IPS-18c (cell line): ENCODE results near the gene SLC39A13.

ENCODE experiments used
- H3K4me3 ChIP-seq: 2 replicates; pipeline ENCODE4 v1.7.0; 2013; ENCODE audit warnings: low read depth, mild to moderate bottlenecking, low read length, moderate library complexity; ENCODE audit not compliant: insufficient read depth
- H3K9me3 ChIP-seq: one replicate; pipeline ENCODE4 v1.6.1; 2013; ENCODE audit warnings: mild to moderate bottlenecking, low read length, moderate library complexity; ENCODE audit not compliant: control insufficient read depth, insufficient read depth

SLC39A13 gene

DNA sequence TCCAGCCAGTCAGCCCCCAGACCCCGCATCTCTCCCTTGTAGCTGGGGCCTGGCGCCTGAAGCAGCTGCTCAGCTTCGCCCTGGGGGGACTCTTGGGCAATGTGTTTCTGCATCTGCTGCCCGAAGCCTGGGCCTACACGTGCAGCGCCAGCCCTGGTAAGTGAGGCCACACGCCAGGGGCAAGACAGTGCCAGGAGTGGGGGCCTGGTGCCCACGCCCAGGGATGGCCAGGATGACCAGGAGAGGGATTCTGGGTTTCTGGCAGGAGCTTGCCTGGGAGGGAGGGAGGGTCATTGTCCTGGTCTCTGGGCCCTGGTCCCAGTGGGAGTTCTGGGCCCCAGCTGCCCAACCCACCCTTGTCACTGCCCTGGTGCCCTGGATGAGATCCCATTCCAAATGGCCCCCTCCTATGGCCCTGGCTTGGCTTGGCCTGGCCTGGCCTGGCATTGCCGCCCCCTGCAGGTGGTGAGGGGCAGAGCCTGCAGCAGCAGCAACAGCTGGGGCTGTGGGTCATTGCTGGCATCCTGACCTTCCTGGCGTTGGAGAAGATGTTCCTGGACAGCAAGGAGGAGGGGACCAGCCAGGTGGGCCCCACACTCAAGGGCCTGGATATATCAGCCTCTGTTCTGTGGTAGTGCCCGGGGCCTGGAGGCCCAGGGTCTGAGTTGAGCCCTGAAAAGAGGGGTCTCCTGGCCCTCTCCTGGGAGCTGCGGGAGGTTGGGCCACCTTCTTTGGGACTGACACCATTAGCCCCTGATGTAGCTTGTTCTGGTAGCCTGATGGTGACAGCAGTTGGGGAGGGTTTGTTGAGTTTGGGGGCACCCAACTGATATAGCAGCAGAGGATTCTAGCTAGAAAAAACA is 3.7 kb downstream of the SLC39A13 start:
- Histone ChIP-seq H3K4me3 (no peak overlapping the region), H3K9me3 (no peaks in the 10 kb centered on the region)

DNA sequence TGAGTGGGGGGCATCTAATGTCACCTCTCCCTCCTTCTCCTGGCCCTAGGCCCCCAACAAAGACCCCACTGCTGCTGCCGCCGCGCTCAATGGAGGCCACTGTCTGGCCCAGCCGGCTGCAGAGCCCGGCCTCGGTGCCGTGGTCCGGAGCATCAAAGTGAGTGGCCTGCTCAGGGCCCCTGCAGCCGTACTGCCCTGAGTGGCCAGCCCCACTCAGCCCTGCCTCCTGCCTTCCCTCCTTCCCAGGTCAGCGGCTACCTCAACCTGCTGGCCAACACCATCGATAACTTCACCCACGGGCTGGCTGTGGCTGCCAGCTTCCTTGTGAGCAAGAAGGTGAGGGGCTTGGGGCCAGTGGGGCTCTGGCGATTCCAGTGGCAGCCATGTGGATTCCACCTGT is 5.0 kb downstream of the SLC39A13 start:
- no peak overlapping the region for H3K4me3 ChIP-seq
- H3K9me3 ChIP-seq: no peaks in the 10 kb centered on the region

DNA sequence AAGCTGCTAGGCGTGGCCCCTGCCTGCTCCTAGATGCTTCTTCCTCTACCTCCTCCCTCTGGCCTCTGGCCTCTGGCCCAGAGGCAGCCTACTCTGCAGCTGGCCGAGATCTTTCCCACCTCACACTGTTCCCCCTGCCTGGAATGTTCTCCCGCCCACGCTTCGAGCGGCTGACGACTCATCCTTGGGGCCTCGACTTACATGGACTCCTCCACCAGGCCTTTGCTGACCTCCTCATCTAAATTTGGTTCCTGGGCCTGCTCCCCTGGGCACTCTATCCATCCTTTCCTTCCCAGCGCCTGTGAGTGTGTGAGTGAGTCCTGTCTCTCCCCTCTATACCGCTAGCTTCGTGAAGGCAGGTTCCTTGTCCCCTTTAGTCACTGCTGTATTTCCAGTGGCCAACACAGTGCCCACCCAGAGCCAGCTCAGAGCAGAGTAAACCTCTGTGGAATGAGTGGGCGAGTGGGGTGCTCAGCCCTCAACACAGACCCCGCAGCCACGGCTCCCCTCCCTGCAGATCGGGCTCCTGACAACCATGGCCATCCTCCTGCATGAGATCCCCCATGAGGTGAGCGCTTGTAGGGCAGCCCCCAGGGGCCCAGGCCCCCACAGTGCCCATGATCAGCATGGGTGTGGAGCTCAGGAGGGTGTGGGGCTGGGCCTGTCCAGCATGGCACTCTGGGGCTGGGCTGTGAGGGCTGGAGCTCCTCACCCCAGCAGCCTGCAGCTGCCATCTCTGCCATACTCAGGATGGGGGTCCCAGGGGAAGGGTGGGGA is 5.7 kb downstream of the SLC39A13 start:
- no peaks in the 10 kb centered on the region for H3K9me3 ChIP-seq
- no peak overlapping the region for H3K4me3 ChIP-seq

DNA sequence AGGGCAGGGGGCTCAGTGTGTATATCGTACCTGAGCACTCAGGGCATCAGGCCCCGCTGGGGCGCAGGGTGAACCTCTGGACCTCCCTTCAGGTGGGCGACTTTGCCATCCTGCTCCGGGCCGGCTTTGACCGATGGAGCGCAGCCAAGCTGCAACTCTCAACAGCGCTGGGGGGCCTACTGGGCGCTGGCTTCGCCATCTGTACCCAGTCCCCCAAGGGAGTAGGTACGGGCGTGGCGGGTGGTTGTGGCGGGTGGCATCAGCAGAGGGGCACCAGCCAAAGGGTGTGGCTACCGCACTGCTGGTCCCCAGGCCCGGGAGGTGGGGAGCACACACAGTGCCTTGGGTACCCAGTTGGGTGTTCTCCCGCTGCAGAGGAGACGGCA is 6.3 kb downstream of the SLC39A13 start:
- no peaks in the 10 kb centered on the region for H3K9me3 ChIP-seq
- H3K4me3 ChIP-seq: no peak overlapping the region

DNA sequence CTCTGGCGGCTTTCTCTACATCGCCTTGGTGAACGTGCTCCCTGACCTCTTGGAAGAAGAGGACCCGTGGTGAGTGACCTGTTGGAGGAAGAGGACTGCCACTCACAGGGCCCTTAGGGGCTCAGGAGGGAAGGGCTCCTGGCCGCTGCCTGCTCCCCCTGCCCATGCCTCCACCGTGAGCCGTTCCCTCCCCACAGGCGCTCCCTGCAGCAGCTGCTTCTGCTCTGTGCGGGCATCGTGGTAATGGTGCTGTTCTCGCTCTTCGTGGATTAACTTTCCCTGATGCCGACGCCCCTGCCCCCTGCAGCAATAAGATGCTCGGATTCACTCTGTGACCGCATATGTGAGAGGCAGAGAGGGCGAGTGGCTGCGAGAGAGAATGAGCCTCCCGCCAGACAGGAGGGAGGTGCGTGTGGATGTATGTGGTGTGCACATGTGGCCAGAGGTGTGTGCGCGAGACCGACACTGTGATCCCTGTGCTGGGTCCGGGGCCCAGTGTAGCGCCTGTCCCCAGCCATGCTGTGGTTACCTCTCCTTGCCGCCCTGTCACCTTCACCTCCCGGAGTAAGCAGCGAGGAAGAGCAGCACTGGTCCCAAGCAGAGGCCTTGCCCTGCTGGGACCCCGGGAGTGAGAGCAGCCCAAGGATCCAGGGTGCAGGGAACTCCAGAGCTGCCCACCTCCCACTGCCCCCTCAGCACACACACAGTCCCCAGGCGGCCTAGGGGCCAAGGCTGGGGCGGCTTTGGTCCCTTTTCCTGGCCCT is 6.9 kb downstream of the SLC39A13 start:
- no peak overlapping the region for H3K4me3 ChIP-seq
- H3K9me3 ChIP-seq: no peaks in the 10 kb centered on the region

GRCh38 chr11:47415949-47416472 is 7.6 kb downstream of the SLC39A13 start:
- no peak overlapping the region for H3K4me3 ChIP-seq

DNA sequence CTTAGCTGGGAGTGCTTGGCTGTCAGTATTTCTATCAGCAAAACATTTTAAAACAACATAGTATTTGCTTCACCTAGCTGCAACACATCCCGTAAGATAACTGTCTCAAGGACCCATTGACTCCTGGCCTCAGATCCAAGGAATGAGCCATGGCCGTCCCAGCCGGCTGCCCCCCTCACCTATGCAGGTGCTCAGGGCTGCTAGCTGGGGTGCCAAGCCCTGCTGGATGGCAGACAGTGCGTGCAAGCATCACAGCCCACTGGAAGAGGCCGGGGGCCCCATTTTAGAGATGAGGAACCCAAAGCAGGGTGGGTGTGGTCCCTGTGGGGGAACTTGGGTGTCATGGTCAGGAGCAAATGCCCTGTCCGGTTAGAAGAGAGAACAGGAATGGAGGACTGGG is 9.3 kb downstream of the SLC39A13 start:
- Histone ChIP-seq H3K9me3 (no peaks in the 10 kb centered on the region), H3K4me3 (no peak overlapping the region)

More at GRCh38 chr11:47415949-47416472, 7.6 kb downstream of the SLC39A13 start:
- no peaks in the 10 kb centered on the region for H3K9me3 ChIP-seq

- no peak overlapping the region for H3K4me3 ChIP-seq
- no peaks in the 10 kb centered on the region for H3K9me3 ChIP-seq
Measured at GRCh38 chr11:47418454-47419259, 10.3 kb downstream of the SLC39A13 start.

GRCh38 chr11:47425611-47426010 is 17.2 kb downstream of the SLC39A13 start:
- H3K4me3 ChIP-seq: peak overlapping the region; percentile 80
- no peaks in the 10 kb centered on the region for H3K9me3 ChIP-seq

GRCh38 chr11:47426062-47426956 is 17.9 kb downstream of the SLC39A13 start, which contains the start of gene PSMC3:
Gene PSMC3 (minus strand): TSS chr11:47426439. CDS start chr11:47426279, 160 bp downstream.
- Histone ChIP-seq H3K9me3 (no peaks in the 10 kb centered on the region), H3K4me3 (peak within 1 kb of the TSS; percentile 80)

DNA sequence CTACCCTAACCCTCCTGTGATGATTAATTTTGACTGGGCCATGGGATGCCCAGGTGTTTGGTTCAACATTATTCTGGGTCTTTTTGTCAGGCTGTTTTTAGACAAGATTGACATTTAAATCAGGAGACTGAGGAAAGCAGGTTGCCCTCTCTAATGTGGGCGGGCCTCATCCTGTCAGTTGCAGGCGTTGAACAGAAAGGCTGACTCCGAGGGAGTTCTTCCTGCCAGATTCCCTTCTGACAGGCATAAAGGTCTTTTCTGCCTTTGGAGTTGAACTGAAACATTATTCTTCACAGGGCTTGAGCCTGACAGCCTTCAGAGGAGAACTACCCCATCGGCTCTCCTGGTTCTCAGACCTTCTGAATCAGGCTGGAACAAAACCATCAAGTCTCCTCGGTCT is 22.1 kb downstream of the SLC39A13 start:
- no peaks in the 10 kb centered on the region for H3K9me3 ChIP-seq
- H3K4me3 ChIP-seq: no peak overlapping the region

GRCh38 chr11:47431356-47432083 is 23.1 kb downstream of the SLC39A13 start:
- no peaks in the 10 kb centered on the region for H3K9me3 ChIP-seq
- H3K4me3 ChIP-seq: no peak overlapping the region

- Histone ChIP-seq H3K9me3 (no peaks in the 10 kb centered on the region), H3K4me3 (no peak overlapping the region)
Measured at GRCh38 chr11:47433157-47433556, 24.8 kb downstream of the SLC39A13 start.

- Histone ChIP-seq H3K9me3 (no peaks in the 10 kb centered on the region), H3K4me3 (no peak overlapping the region)
Measured at GRCh38 chr11:47434011-47434786, 25.8 kb downstream of the SLC39A13 start.
